RKO (cell line): ENCODE measurements around the gene EGFR.

Experiments
- DNase-seq: peaks from one replicate; pipeline ENCODE4 v3.0.0-alpha.2; 2016; ENCODE audit warnings: low spot score

EGFR gene

DNA sequence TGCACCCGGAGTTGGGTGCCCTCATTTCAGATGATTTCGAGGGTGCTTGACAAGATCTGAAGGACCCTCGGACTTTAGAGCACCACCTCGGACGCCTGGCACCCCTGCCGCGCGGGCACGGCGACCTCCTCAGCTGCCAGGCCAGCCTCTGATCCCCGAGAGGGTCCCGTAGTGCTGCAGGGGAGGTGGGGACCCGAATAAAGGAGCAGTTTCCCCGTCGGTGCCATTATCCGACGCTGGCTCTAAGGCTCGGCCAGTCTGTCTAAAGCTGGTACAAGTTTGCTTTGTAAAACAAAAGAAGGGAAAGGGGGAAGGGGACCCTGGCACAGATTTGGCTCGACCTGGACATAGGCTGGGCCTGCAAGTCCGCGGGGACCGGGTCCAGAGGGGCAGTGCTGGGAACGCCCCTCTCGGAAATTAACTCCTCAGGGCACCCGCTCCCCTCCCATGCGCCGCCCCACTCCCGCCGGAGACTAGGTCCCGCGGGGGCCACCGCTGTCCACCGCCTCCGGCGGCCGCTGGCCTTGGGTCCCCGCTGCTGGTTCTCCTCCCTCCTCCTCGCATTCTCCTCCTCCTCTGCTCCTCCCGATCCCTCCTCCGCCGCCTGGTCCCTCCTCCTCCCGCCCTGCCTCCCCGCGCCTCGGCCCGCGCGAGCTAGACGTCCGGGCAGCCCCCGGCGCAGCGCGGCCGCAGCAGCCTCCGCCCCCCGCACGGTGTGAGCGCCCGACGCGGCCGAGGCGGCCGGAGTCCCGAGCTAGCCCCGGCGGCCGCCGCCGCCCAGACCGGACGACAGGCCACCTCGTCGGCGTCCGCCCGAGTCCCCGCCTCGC lies at the start of gene EGFR:
EGFR (plus strand) TSS at position 657 of the 830 bp plus-strand sequence. CDS start 261 bp downstream, outside the sequence.
- peak; percentile 51 for DNase-seq

DNA sequence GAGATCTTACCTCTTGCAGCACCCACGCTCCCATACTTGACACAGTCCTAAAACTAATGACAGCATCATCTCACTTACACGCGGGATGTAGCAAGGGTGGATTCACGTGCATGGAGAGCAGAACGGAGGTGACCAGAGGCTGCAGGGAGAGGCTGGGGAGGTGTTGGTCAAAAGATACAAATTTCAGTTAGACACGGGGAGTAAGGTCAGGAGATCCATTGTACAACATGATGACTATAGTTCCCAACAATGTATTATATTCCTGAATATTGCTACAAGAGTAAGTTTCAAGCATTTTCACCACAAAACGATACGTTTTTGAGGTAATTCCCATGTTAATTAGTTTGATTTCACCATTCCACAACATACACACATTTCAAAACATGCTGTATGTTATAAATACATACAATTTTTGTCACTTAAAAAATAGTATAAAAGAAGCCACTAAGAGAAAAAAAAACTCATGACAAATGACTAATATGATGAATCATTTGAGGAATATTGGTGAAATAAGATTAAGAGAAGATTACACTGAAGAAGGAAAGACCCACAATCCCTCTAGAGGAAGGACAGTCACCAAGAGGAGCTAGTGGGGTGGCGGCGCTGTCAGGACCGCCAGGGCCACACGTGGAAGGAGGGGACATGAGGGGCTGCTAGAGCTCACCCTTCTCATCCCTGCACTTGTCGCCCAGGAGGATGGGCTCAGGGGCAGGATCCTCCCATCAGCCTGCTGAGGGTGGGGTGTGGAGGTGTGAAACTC lies 49.4 kb upstream of the EGFR start:
- peak; percentile 18 for DNase-seq

DNA sequence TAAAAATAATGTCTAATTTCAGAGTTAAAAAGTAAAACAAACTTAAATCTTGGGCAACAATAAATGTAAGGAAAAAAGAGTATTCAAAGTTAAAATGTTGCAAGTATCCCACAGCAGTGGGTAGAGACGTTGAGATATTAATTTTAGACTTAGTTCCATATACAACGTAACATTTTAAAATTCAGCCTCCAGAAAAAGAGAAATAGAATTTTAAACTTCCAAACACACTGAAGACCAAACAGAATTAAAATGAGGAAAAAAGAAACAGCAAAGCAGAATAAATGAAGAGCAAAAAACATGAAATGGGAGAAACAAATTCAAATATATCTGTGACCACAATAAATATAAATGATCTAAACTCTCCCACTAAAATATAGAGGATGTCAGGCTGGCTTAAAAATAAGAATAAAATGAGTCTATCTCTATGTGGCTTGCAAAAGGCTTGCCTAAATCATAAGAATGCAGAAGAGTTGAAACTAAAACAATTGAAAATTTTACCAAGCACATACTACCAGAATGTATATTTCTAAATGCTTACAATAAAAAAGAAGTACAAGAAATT lies 46.0 kb upstream of the EGFR start:
- DNase-seq = no peak

DNA sequence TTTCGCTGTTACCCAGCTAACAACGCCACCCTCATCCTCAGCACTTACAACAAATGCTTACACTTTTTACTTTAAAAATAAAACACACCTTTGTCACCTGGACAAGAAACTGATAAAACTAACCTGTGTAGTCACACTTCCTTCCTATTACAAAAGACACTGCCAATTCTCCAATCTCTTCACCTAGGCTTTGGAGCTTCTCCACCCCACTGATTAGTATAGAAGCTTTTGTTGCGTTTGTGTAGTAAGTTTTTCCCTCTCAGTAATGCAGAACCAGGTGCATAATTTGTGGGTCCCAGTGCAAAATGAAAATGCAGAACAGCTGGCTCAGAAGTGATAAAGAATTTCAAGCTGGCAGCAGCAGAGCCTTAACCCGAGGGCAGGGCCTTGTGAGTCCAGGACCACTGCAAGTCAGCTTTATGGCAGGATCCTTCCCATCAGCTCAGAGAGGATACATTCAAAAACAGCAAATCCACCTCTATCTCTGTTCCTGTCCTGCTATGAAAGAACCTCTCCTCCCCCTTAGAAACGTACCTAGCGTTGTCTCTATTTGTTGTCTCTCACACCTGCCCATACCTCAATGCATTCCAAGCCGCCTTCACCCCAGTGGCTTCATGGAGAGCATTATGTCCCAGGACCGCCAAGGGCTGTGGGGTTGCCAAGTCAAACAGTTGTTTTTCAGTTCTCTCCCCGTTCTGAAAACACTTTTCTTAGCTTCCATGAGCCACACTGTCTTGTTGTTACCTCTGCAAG lies 40.3 kb upstream of the EGFR start:
- no peak for DNase-seq

DNA sequence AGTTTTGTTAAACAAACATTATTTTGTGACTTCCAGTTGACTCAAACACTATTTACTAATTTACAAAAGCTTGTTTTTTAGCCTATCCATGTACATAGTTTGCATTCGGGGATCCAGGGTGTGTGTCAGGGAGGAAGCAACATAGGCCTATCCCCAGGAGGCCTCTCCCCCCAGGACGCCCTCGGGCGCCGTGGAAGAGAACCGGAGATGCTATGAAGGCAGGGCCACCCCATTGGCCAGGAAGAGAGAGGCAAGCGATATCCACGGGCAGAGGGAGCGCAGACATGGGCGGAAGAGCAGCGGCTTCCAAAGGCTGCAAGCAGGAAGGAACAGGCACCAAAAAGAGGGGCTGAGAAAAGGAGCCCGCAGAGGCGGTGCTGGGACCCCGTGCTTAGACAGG lies 38.3 kb upstream of the EGFR start:
- no peak for DNase-seq

DNA sequence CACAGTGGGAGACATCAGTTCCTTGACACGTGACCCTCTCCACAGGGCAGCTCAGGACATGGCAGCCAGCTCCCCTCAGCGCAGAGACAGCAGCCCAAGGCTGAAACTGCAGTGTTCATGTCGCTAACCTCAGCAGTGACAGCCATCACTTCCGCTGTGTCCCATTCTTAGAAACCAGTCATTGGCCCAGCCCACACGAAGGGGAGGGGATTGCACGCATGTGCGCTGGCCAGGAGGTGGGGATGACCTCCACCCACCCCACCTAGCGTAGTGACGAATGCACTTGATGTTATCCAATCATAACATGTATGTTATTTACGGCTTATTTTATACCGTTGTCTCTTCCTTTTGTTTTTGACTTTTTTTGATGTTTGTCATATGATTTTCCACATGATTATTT lies 36.9 kb upstream of the EGFR start:
- DNase-seq = no peak

DNA sequence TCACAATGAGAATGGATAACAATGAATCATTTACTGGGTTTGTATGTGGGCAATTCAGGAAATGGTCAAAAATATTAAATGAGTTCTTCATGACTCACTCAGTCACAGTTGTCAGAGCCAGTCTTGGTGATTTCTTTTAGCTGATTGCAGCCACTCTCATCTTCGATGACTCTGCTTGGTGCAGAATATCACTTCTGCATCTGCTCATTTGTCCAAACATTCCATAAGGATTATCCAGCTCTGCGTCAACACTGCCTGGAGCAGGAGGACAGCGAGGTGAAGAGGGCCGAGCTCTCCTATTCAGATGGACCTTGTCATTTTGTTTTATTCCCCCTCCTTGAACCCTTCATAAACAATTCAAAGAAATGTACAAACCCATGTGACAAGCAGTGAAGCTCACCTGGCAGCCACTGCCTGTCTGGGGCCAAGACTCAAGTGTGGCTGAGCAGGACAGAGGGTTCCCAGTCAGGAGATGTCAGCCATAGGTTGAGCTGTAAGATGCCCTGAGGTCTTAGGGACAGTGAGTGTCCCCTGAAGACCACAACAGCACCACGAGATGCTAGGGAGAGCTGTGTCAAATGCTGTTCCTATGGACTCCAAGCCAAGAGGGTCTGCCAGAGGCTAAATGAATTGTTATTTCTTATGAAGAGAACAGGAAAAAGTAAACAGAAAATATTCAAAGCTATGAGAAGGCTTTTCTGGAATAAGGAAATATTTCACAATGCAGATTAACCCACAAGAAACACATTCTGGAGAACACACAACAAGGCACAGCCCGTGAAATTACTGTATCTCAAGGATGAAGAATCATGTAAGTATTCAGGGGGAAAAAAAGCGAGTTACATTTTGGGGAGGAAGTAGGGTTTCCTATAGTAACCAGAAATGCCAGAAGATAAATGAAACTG lies 33.1 kb upstream of the EGFR start:
- DNase-seq = peak; percentile 78

DNA sequence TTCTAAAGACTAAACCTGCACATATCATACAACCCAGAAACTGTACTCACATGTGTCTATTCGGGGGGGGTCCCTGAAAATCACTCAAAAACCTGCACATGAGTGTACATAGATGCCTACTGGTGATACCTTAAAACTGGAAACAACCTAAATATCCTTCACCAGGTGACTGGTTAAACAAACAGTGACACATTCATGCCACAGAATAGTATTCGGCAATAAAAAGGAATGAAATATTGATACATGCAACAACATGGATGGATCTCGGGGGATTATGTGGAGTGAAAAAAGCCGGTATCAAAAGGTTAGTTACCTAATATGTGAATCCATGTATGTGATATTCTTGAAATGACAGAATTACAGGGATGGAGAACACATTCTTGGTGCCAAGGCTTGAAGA lies 32.1 kb upstream of the EGFR start:
- no peak for DNase-seq

DNA sequence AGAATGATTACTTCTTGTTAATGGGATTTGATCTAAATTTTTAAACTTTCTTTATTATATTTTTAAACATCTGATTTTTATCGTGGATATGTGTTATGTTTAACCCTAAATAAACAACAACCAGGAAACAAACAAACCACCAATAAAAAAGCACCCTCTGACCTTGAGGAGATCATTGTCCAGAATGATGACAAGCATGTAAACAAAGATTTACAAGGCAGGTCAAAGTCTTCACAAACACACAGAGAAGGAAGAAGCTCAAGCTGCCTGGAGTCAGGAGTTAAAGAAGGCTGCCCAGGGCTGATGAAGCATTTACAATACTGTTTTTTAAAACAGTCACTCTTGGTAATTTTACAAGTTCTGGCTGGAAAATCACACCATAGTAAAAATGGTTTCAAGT lies 31.0 kb upstream of the EGFR start:
- DNase-seq = no peak

DNA sequence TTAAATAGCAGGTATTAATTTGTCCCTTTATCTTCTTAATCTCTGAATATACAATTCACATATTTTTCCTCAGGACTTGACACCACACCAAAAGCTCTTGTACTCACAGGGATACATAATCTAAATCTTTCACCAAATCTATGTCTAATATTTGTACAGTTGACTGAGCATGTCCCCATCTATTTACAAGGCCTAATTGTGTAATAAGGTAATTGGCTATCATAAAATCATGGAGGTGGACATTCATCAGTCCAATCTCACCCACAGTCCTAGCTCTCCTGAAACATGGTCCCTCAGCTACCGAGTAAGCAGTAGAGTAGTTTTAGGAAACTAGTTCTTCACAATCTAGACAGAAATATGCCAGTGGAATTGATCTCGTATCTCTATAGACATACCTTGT lies 30.3 kb upstream of the EGFR start:
- DNase-seq = no peak

DNA sequence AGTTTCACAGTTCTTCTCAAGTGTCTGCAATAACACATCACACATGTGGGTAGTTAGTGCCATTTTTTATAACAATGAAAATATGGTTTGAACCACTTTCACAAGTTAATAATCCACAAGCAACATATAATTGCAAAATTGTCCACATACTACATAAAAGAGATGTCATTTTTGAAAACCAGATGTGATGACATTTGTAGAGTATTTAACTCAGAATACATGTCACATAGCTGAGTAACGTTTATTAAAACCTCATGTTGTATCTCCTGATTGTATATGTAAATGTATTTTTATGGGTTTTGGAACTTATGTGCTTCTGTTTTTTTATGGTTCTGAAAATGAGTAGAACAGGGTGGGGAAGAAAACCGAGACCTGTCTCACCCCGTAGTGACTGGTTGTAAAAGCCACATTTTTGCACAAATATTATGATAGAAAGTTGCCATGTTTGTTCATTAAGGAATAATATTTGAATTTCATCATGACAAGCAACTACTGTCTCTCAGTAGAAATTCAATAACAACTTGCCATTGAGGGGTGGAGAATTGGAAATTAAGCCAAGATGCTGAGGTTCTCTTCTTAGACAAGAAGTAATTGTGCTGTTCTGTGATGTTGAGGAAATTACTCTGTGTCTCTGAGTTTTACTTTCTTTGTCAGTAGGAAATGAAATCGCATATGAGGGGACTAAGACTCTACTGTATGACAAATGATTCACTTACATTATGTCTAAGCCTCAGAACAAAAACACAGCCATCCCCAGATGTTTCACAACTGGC lies 29.2 kb upstream of the EGFR start:
- DNase-seq = no peak

DNA sequence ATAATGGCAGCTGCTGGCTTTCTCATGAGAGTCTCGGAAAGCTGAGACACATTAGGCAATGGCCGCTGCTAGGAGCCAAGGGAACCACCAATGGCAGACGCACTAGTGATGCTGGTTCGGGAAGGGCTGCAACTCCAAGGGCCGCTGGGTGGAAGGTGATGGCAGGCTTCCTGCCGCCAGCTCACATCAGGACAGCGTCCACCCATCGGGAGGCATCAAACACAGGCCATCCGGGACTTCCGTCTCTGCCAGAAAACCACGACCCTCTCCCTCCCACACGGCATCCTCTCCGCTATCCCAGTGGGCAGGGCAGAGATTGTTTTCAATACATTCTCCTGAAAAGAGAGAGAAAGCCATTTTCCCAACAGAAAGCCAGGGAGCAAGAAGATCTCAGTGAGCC lies 27.5 kb upstream of the EGFR start:
- DNase-seq = no peak

DNA sequence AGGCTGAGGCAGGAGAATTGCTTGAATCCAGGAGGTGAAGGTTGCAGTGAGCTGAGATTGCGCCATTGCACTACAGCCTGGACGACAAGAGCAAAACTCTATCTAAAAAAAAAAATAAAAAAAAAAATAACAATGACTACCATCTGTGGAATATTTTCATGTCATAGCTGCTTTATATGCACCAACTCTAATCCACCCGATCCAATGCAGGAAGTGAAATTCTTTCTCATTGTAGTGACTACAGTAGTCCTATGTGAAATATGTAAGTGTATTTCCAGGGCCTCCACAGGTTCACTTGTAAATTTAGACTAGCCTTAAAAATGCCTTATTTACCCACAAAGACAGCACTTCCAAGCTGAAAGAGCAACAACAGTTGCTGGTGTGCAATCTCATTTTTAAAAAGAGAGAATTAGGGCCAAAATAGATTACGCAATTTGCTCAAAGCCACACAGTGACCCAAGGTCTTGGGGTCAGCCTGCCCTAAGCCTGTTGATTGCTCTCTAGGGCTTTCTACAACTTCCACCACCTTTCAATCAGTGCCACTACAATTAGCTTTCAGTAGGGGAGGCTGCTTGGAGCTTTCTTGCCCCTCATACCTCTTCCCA lies 25.8 kb upstream of the EGFR start:
- DNase-seq = no peak

DNA sequence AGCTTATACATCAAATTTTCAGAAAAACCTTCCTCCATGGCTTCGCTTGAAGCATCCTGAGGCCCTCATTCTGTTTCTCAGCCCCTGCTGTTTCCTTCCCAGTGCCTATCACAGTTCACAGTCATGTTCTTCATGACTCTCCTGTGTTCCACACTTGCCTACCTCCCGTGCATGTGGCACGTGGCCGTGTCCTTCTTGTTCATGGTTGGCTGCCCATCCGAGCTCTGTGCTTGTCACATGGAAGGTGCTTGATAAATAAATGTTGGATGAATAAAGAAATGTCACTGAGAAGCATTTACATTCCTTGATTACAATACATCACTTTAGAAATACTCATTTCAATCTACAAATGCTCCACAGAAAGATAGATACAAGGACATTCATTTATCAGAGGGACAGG lies 23.7 kb upstream of the EGFR start:
- DNase-seq = no peak

DNA sequence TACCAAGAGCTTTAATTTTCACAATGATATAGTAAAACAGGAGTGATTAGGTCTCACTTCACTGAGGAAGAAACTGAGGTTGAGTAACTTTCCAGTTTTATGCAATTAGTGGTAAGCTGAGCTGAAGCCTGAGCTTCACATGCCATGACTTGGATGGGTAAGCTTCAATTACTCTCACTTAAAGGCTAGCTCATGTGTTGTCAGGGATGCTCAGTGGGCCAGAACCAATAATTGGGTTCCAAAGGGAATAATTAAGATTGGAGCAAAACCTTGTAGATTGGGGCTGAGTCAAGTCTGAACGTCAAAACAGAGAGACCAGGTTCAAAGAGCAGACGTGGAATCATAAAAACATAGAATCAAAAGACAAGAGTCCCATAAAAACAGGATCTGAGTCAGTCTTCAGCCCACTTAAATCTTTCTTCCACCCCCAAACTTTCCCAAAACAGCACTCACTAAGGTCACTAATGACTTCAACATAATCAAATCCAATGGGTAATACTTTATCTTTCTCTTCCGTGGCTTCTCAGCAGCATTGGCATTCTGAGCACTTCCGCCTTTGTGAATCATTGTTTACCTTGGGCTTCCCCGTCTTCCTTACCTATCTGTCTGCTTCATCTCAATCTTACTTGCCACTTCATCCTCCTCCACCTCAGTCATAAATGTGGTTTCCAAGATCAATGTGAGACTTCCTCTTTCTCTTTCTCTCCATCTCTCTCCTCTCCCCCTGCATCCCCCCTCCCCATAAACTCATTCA lies 23.0 kb upstream of the EGFR start:
- peak; percentile 60 for DNase-seq

DNA sequence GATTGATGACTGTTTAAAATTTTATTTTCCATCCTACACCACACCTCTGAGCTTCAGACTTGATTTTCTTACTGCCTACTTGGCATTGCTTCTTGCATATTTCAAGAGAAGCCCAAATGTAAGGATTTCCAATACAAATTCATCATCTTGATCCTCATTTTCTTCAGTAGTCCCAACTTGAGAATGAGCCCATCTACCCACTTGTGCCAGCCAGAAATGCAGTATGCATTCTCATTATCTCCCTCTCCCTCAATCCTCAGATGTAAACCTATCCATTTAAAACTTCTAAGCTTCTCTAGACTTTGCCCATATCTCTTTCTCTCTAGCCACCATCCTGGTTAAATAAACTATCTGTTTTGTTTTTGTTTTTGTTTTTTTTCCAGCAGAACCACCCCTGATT lies 22.4 kb upstream of the EGFR start:
- DNase-seq = no peak

DNA sequence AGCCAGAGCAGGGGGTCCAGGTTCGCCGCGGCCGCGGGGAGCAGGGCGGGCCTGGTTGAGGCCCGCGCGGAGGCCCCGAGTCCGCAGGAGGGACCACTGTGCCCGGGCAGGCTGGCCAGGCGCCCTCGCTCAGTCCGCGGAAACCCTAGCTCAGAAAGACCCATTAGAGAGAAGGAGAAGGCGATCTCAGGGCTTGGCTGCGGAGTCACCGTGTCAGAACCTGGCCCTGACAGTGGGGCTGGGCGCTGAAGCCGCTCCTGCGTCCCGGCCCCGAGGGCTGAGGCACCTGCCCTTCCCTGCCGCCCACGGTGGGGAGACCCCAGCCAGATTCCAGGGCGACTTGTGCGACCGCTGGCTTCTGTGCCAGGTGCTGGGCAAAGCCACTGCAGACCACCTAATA lies 14.2 kb upstream of the EGFR start:
- no peak for DNase-seq

DNA sequence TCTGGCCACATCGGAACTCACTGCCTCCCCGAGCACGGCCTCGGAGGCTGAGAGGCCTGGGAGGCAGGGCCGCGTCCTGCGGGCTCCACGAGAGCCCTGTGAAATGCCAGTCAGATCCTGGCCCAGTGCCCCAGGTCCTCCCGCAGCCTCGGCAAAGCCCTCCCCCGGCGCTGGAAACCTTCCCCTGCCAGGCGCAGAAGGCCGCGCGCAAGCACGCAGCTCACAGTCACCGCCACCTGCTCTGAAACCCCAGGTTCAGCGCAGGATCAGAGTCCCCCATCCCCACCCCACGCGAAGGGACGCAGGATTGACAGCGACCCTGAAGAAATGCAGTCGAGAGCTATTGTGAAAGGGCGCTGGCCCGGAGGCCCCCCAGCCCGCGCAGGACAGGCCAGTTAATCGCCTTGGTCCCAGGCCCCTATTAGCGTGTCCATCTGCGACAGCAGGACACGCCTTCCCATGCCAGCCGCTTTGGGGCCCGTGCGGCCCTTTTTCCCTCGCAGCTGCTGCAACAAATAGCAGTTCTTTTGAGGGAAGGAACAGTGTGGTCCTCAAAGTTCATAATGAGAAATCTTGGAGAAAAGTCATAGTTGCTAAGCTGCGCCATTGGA lies 13.5 kb upstream of the EGFR start:
- no peak for DNase-seq

DNA sequence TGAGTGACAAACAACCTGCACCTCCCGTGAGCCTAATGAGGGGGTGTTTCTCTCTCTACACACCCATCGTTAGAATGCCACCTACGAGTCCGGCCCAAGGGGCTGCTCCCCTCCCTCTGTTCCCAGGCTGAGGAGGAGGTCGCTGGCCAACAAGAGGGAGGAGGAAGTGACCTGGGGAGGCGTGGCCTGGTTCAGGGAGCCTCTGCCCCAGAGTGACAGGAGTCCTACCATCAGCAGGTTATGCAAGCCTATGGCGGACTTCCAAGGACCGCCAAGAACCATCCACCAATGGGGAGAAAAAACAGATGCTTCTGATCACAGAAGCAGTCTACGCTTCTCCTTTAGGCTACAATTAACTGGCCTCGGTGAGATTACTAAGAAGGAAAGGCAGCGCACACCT lies 12.3 kb upstream of the EGFR start:
- DNase-seq = no peak
